ENCODE results near the gene EZR. TPM values are rescaled to one million over a fixed set of nuclear protein-coding genes. Genes with fewer than 3 reads are reported as not detected.

EZR gene
- polyA plus RNA-seq, 3 donors: 68.1 to 95.8 (median 86.3) TPM

DNA sequence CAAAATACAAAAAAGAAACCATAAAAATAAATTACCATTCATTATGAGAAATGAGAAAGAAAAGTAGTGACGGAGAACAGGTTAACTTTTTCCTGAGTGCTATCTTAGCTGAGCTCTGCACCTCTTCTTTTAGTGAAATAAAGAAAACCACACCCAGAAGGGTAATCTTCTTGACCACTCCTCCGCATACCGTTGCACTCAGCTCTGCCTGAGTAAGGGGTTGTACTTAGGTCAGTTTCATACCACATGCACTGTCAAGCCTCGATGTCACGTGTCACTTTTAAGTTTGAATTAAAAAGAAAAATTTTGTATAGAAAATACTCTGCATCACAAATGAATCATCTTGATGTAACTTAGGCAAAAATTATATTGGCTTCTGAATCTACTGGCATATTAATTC, 2.8 kb downstream of the EZR start:
- TF ChIP-seq, protein P1, sequence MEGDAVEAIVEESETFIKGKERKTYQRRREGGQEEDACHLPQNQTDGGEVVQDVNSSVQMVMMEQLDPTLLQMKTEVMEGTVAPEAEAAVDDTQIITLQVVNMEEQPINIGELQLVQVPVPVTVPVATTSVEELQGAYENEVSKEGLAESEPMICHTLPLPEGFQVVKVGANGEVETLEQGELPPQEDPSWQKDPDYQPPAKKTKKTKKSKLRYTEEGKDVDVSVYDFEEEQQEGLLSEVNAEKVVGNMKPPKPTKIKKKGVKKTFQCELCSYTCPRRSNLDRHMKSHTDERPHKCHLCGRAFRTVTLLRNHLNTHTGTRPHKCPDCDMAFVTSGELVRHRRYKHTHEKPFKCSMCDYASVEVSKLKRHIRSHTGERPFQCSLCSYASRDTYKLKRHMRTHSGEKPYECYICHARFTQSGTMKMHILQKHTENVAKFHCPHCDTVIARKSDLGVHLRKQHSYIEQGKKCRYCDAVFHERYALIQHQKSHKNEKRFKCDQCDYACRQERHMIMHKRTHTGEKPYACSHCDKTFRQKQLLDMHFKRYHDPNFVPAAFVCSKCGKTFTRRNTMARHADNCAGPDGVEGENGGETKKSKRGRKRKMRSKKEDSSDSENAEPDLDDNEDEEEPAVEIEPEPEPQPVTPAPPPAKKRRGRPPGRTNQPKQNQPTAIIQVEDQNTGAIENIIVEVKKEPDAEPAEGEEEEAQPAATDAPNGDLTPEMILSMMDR (IDR thresholded peaks at IDR 0.05): no peak
- Mint-ChIP-seq H3K9me3 (peaks cover 0 to 3% (median 0%) of the 10 kb centered on the region in 7 donors), H3K27me3 (ENCODE audit: low read depth in 3 of 3) (peaks cover 0 to under 1% (median 0%) of the 10 kb centered on the region in 3 donors), H3K36me3 (peaks cover 46 to 55% of the 10 kb centered on the region in 2 donors), H3K4me3 (peak overlapping the region; percentile 99 to 100), H3K27ac (peak overlapping the region in 1 of 7 donors; percentile 15), H3K4me1 (peaks cover 68% of the 10 kb centered on the region)
- Histone ChIP-seq H3K9me3 (replicated peaks in 1 of 2; ENCODE audit: control insufficient read depth in 1 of 2, insufficient read depth in 1 of 2, low read length in 2 of 2) (no peaks in the 10 kb centered on the region), H3K27me3 (ENCODE audit: control insufficient read depth in 2 of 2, insufficient read depth in 2 of 2, low read length in 2 of 2) (no peaks in the 10 kb centered on the region), H2AFZ (ENCODE audit: insufficient read depth, low read depth, low read length, poor library complexity, severe bottlenecking) (no peak overlapping the region), H3K27ac (ENCODE audit: low read depth in 1 of 2, low read length in 2 of 2) (no peak overlapping the region), H3K4me2 (replicated peaks; ENCODE audit: extremely low read depth, low read length, poor library complexity, severe bottlenecking) (peak overlapping the region; percentile 73), H3K9ac (ENCODE audit: insufficient read depth, low read length, poor library complexity, severe bottlenecking) (no peak overlapping the region), H3K79me2 (ENCODE audit: insufficient read depth, low read length) (peaks cover 66% of the 10 kb centered on the region), H4K20me1 (ENCODE audit: insufficient read depth, low read length) (peaks cover 66% of the 10 kb centered on the region), H3K4me3 (replicated peaks in 1 of 3; ENCODE audit: low read depth in 2 of 3, low read length in 3 of 3) (peak overlapping the region in 1 of 3 experiments; percentile 88), H3K36me3 (replicated peaks in 1 of 2; ENCODE audit: control insufficient read depth in 1 of 2, insufficient read depth in 2 of 2, low read length in 2 of 2) (peaks cover 0 to 21% of the 10 kb centered on the region in 2 donors), H3K4me1 (ENCODE audit: control insufficient read depth in 1 of 2, insufficient read depth in 2 of 2, low read length in 2 of 2) (peaks cover 51 to 72% of the 10 kb centered on the region in 2 donors)
- DNase-seq: no peak
- intact Hi-C loops (cut with micrococcal nuclease): loop anchor here (5.0 kb wide), 2 partner anchors 36 to 56 kb away; no protein-coding TSS in a partner anchor
- WGBS (ENCODE audit: insufficient coverage): no CpG with 5 or more reads among the region's 5 CpGs

DNA sequence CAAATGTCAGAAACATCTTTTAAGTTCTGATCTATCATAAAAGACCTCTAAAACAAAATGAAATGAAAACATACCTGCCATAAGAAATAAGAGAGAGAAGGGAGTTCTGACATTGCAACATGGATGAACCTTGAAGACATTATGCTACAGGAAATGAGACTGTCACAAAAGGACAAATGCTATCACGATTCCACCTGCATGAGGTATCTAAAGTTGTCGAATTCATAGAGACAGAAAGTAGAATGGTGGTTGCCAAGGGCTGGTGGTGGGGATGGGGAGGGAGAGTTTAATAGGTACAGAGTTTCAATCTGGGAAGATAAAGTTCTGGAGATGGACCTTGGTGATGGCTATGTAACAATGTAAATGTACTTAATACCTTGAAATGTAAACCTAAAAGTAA, 3.3 kb downstream of the EZR start:
- Histone ChIP-seq H3K4me3 (replicated peaks in 1 of 3; ENCODE audit: low read depth in 2 of 3, low read length in 3 of 3) (peak overlapping the region in 1 of 3 experiments; percentile 88), H3K79me2 (ENCODE audit: insufficient read depth, low read length) (peaks cover 70% of the 10 kb centered on the region), H4K20me1 (ENCODE audit: insufficient read depth, low read length) (peaks cover 69% of the 10 kb centered on the region), H3K9ac (ENCODE audit: insufficient read depth, low read length, poor library complexity, severe bottlenecking) (no peak overlapping the region), H2AFZ (ENCODE audit: insufficient read depth, low read depth, low read length, poor library complexity, severe bottlenecking) (no peak overlapping the region), H3K27me3 (ENCODE audit: control insufficient read depth in 2 of 2, insufficient read depth in 2 of 2, low read length in 2 of 2) (no peaks in the 10 kb centered on the region), H3K27ac (ENCODE audit: low read depth in 1 of 2, low read length in 2 of 2) (no peak overlapping the region), H3K4me1 (ENCODE audit: control insufficient read depth in 1 of 2, insufficient read depth in 2 of 2, low read length in 2 of 2) (peaks cover 51 to 72% of the 10 kb centered on the region in 2 donors), H3K4me2 (replicated peaks; ENCODE audit: extremely low read depth, low read length, poor library complexity, severe bottlenecking) (peak overlapping the region; percentile 73), H3K36me3 (replicated peaks in 1 of 2; ENCODE audit: control insufficient read depth in 1 of 2, insufficient read depth in 2 of 2, low read length in 2 of 2) (peaks cover 0 to 23% of the 10 kb centered on the region in 2 donors), H3K9me3 (replicated peaks in 1 of 2; ENCODE audit: control insufficient read depth in 1 of 2, insufficient read depth in 1 of 2, low read length in 2 of 2) (no peaks in the 10 kb centered on the region)
- H3K4me3 Mint-ChIP-seq: peak overlapping the region; percentile 99 to 100
- H3K27me3 Mint-ChIP-seq (ENCODE audit: low read depth in 3 of 3): no peaks in the 10 kb centered on the region
- 78% methylated on average over 2 of the region's 2 CpGs for WGBS (ENCODE audit: insufficient coverage)
- TF ChIP-seq, protein P1 (IDR thresholded peaks at IDR 0.05): no peak
- H3K27ac Mint-ChIP-seq: peak overlapping the region in 1 of 7 donors; percentile 68
- intact Hi-C loops (cut with micrococcal nuclease): loop anchor here (5.0 kb wide), 2 partner anchors 36 to 56 kb away; no protein-coding TSS in a partner anchor
- peaks cover 49 to 55% of the 10 kb centered on the region in 2 donors for H3K36me3 Mint-ChIP-seq
- peaks cover 68% of the 10 kb centered on the region for H3K4me1 Mint-ChIP-seq
- H3K9me3 Mint-ChIP-seq: peaks cover 0 to 3% (median 0%) of the 10 kb centered on the region in 7 donors
- no peak for DNase-seq
